AG04449 (cell line): Measurements from ENCODE around the gene UBE3A.

Experiments used
- CTCF ChIA-PET: fragments of 350-600 bp; formaldehyde crosslinking; extraction: SDS; loops from one replicate; lab custom pipeline; 2021; ENCODE audit warnings: antibody characterized with exemption; lab: Yijun Ruan, JAX
- POLR2A ChIA-PET: fragments of 400-600, 350-600 bp; formaldehyde crosslinking; extraction: SDS; loops from one replicate; lab custom pipeline; 2020; ENCODE audit warnings: antibody characterized with exemption, inconsistent platforms; lab: Yijun Ruan, JAX
- DNase-seq: peaks from one replicate; pipeline ENCODE4 v3.0.0-alpha.2; 2010; ENCODE audit warnings: low read depth, low spot score
- H3K4me3 ChIP-seq: 2 replicates; pipeline ENCODE4 v1.5.1; 2011; ENCODE audit warnings: low read depth, mild to moderate bottlenecking, control low read depth, low read length
- CTCF ChIP-seq: IDR thresholded peaks from one replicate; pipeline ENCODE4 v1.5.1; 2011; ENCODE audit warnings: mild to moderate bottlenecking, moderate library complexity, low read length, control low read depth, inconsistent platforms; ENCODE audit not compliant: insufficient read depth; ENCODE audit errors: missing control alignments

The UBE3A gene

GRCh38 chr15:25435474-25436243 lies 3.2 kb downstream of the UBE3A start:
- no peak for DNase-seq
- no peak overlapping the region for H3K4me3 ChIP-seq
- ChIA-PET CTCF (no interaction called here), POLR2A (interaction anchor here (0.5 kb wide), 1 partner anchor 17 kb away, joined by 3 read pairs; no protein-coding TSS in a partner anchor)
- TF ChIP-seq CTCF = no peak

GRCh38 chr15:25433118-25433865 lies 5.5 kb downstream of the UBE3A start:
- POLR2A ChIA-PET = no interaction called here
- no peak for TF ChIP-seq CTCF
- CTCF ChIA-PET = no interaction called here
- no peak overlapping the region for H3K4me3 ChIP-seq
- no peak for DNase-seq

- no peak overlapping the region for H3K4me3 ChIP-seq
- POLR2A ChIA-PET = no interaction called here
- no peak for DNase-seq
- no peak for TF ChIP-seq CTCF
- CTCF ChIA-PET = interaction anchor here (1.0 to 1.4 kb wide), 2 partner anchors 21 to 28 kb away, joined by 3 read pairs; no protein-coding TSS in a partner anchor
These were observed 6.8 kb downstream of the UBE3A start for GRCh38 chr15:25431836-25432561.

GRCh38 chr15:25427861-25428260 lies 11.0 kb downstream of the UBE3A start:
- ChIA-PET POLR2A (no interaction called here), CTCF (no interaction called here)
- TF ChIP-seq CTCF = no peak
- H3K4me3 ChIP-seq = no peak overlapping the region
- no peak for DNase-seq

- no peak for TF ChIP-seq CTCF
- ChIA-PET POLR2A (no interaction called here), CTCF (no interaction called here)
- no peak overlapping the region for H3K4me3 ChIP-seq
- DNase-seq = no peak
These were observed 11.8 kb downstream of the UBE3A start for GRCh38 chr15:25426896-25427610.
